PC-3 (cell line): ENCODE measurements around the gene DXO. TPM values are rescaled to one million over a fixed set of nuclear protein-coding genes. Genes with fewer than 3 reads are reported as not detected.

Source experiments
- ATAC-seq: fragments of 200-7000 bp; cut with Tn5 transposase; 2 replicates; pipeline ENCODE4 v1.9.1; 2020; ENCODE audit warnings: mild to moderate bottlenecking, moderate library complexity
- BruUV-seq: library from RNA; stranded (reverse); fragments of 400-500 nt; replicated peaks from 2 replicates; lab custom pipeline; 2021; lab: Mats Ljungman, UMichigan
- CTCF ChIA-PET: fragments of 300-600 bp; sonication (Branson Sonifier 250); formaldehyde crosslinking; loops from one replicate; lab custom pipeline; 2022; ENCODE audit warnings: antibody characterized with exemption; lab: Charles Lee
- POLR2A ChIA-PET: fragments of 300-600 bp; sonication (Branson Sonifier 250); formaldehyde crosslinking; loops from one replicate; lab custom pipeline; 2022; ENCODE audit warnings: antibody characterized with exemption; ENCODE audit not compliant: unreplicated experiment; lab: Charles Lee
- DNase-seq: peaks from one replicate; pipeline ENCODE4 v3.0.0-alpha.2; 2015
- H2AFZ ChIP-seq: fragments of 300-600 bp; sonication (generic); 2 replicates; pipeline ENCODE4 v1.6.0; 2016; ENCODE audit warnings: antibody characterized with exemption, low read length
- H3F3A ChIP-seq: fragments of 300-600 bp; sonication (generic); one replicate; pipeline ENCODE4 v1.6.0; 2017; ENCODE audit warnings: antibody characterized with exemption, low read length, control low read depth, mild to moderate bottlenecking; ENCODE audit not compliant: unreplicated experiment
- H3K27ac ChIP-seq: fragments of 300-600 bp; sonication (generic); 2 replicates; pipeline ENCODE4 v1.5.1; 2016; ENCODE audit warnings: mild to moderate bottlenecking, low read length
- H3K27me3 ChIP-seq: fragments of 300-600 bp; sonication (generic); 2 replicates; pipeline ENCODE4 v1.6.1; 2016; ENCODE audit warnings: low read length, mixed read lengths
- H3K36me3 ChIP-seq: fragments of 300-600 bp; sonication (generic); 2 replicates; pipeline ENCODE4 v1.6.1; 2016; ENCODE audit warnings: low read depth, mixed run types, low read length, mixed read lengths
- H3K4me1 ChIP-seq: fragments of 300-600 bp; sonication (generic); 2 replicates; pipeline ENCODE4 v1.5.1; 2016; ENCODE audit warnings: low read length; ENCODE audit not compliant: insufficient read depth
- H3K4me2 ChIP-seq: fragments of 300-600 bp; sonication (generic); 2 replicates; pipeline ENCODE4 v1.6.0; 2016; ENCODE audit warnings: low read length
- H3K4me3 ChIP-seq: fragments of 300-600 bp; sonication (generic); 2 replicates; pipeline ENCODE4 v1.5.1; 2016; ENCODE audit warnings: mild to moderate bottlenecking, low read length, mixed read lengths
- H3K79me2 ChIP-seq: fragments of 300-600 bp; sonication (generic); 2 replicates; pipeline ENCODE4 v1.6.1; 2017; ENCODE audit warnings: low read length, mixed read lengths
- H3K9ac ChIP-seq: fragments of 300-600 bp; sonication (generic); 2 replicates; pipeline ENCODE4 v1.6.0; 2016; ENCODE audit warnings: mild to moderate bottlenecking, low read length
- H3K9me2 ChIP-seq: fragments of 300-600 bp; sonication (generic); replicated peaks from 2 replicates; pipeline ENCODE4 v1.6.1; 2016; ENCODE audit warnings: mixed run types, low read length, mixed read lengths
- H3K9me3 ChIP-seq: fragments of 300-600 bp; sonication (generic); 2 replicates; pipeline ENCODE4 v1.6.1; 2016; ENCODE audit warnings: low read length, mixed read lengths
- H4K20me1 ChIP-seq: fragments of 300-600 bp; sonication (generic); 2 replicates; pipeline ENCODE4 v1.6.1; 2016; ENCODE audit warnings: low read length, mixed read lengths
- EZH2 ChIP-seq: fragments of 300-600 bp; sonication (generic); IDR thresholded peaks from one replicate; pipeline ENCODE4 v1.6.1; 2017; ENCODE audit warnings: antibody characterized with exemption, mild to moderate bottlenecking, low read length; ENCODE audit not compliant: unreplicated experiment
- EZH2phosphoT487 ChIP-seq: fragments of 300-600 bp; sonication (generic); IDR thresholded peaks from 2 replicates; pipeline ENCODE4 v1.6.1; 2018; ENCODE audit warnings: mild to moderate bottlenecking, antibody characterized with exemption, low read length, borderline replicate concordance
- intact Hi-C: fragments of 100-400 bp; cut with micrococcal nuclease; formaldehyde crosslinking; loops from 2 replicates; pipeline ENCODE4 v1.9.0; 2023
- total RNA-seq: library from RNA; depleted of rRNA; stranded (reverse); fragments of >200 nt; gene quantifications from 2 replicates; pipeline ENCODE4 v1.2.3, GENCODE V29; 2014
- TF ChIP-seq, protein P1 (sequence below): fragments of 300-600 bp; sonication (generic); conservative IDR thresholded peaks from 2 replicates; pipeline ENCODE4 v1.5.1; 2017; ENCODE audit warnings: antibody characterized with exemption, low read depth, mild to moderate bottlenecking, low read length

Gene DXO
- total RNA-seq, 1 experiment from 2014 or later = 27.1 TPM

GRCh38 chr6:31948753-31949413, 23.1 kb downstream of the DXO start:
- Histone ChIP-seq H3K4me3 (no peak overlapping the region), H3F3A (no peaks in the 10 kb centered on the region), H3K36me3 (peaks cover 21% of the 10 kb centered on the region), H3K9me2 (no peaks in the 10 kb centered on the region), H3K27ac (peak overlapping the region; percentile 4), H3K79me2 (no peaks in the 10 kb centered on the region), H3K27me3 (no peaks in the 10 kb centered on the region), H3K9me3 (no peaks in the 10 kb centered on the region), H3K4me1 (peaks cover 23% of the 10 kb centered on the region), H4K20me1 (no peaks in the 10 kb centered on the region), H3K9ac (no peak overlapping the region), H2AFZ (no peak overlapping the region), H3K4me2 (no peak overlapping the region)
- ATAC-seq (peak; percentile 11; the same call in 1 of the 2 replicates), DNase-seq (peak; percentile 49)
- ChIA-PET CTCF (no interaction called here), POLR2A (no interaction called here)
- intact Hi-C loops = no loop called here
- TSS peak; percentile 6 for BruUV-seq
- TF ChIP-seq EZH2 (no peak), EZH2phosphoT487 (no peak)
- TF ChIP-seq, protein P1, sequence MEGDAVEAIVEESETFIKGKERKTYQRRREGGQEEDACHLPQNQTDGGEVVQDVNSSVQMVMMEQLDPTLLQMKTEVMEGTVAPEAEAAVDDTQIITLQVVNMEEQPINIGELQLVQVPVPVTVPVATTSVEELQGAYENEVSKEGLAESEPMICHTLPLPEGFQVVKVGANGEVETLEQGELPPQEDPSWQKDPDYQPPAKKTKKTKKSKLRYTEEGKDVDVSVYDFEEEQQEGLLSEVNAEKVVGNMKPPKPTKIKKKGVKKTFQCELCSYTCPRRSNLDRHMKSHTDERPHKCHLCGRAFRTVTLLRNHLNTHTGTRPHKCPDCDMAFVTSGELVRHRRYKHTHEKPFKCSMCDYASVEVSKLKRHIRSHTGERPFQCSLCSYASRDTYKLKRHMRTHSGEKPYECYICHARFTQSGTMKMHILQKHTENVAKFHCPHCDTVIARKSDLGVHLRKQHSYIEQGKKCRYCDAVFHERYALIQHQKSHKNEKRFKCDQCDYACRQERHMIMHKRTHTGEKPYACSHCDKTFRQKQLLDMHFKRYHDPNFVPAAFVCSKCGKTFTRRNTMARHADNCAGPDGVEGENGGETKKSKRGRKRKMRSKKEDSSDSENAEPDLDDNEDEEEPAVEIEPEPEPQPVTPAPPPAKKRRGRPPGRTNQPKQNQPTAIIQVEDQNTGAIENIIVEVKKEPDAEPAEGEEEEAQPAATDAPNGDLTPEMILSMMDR = no peak

- peaks cover 23% of the 10 kb centered on the region for H3K4me1 ChIP-seq
- intact Hi-C loops = no loop called here
- H3K27ac ChIP-seq = no peak overlapping the region; the same call in 1 of the 2 replicates
- H3K27me3 ChIP-seq = no peaks in the 10 kb centered on the region
- ATAC-seq = no peak
- H3K4me3 ChIP-seq = no peak overlapping the region
- DNase-seq = no peak
- H4K20me1 ChIP-seq = no peaks in the 10 kb centered on the region
- ChIA-PET CTCF (no interaction called here), POLR2A (no interaction called here)
- no peak for TF ChIP-seq EZH2
- no peak for TF ChIP-seq EZH2phosphoT487
- TF ChIP-seq, protein P1 = no peak
- H3K9me2 ChIP-seq = no peaks in the 10 kb centered on the region
- H2AFZ ChIP-seq = no peak overlapping the region
- H3F3A ChIP-seq = no peaks in the 10 kb centered on the region
- no TSS peak for BruUV-seq
- H3K9ac ChIP-seq = no peak overlapping the region
- H3K9me3 ChIP-seq = no peaks in the 10 kb centered on the region
- no peaks in the 10 kb centered on the region for H3K79me2 ChIP-seq
- H3K4me2 ChIP-seq = no peak overlapping the region
- peaks cover 15% of the 10 kb centered on the region for H3K36me3 ChIP-seq
Observed at GRCh38 chr6:31948306-31948705, 23.6 kb downstream of the DXO start.

DNA sequence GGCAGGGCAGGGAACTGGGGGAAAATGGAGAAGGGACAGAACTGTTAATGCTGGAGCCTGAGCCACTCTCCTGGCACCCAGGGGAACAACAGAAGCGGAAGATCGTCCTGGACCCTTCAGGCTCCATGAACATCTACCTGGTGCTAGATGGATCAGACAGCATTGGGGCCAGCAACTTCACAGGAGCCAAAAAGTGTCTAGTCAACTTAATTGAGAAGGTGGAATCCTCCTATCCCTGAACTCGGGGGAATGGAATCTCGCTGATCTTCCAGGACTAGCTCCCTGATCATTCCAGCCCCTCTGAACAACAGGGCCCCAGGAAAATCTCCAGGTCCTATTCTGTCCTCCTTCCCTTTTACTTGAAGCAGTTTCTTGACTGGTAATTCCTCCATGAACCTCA, 24.1 kb downstream of the DXO start:
- Histone ChIP-seq H3K4me2 (no peak overlapping the region), H3K27me3 (no peaks in the 10 kb centered on the region), H3K79me2 (no peaks in the 10 kb centered on the region), H3F3A (no peaks in the 10 kb centered on the region), H4K20me1 (no peaks in the 10 kb centered on the region), H3K9me2 (no peaks in the 10 kb centered on the region), H2AFZ (no peak overlapping the region), H3K4me1 (peaks cover 23% of the 10 kb centered on the region), H3K36me3 (peaks cover 11% of the 10 kb centered on the region), H3K9me3 (no peaks in the 10 kb centered on the region), H3K27ac (no peak overlapping the region), H3K9ac (no peak overlapping the region), H3K4me3 (no peak overlapping the region)
- intact Hi-C loops = no loop called here
- DNase-seq (no peak), ATAC-seq (no peak)
- TF ChIP-seq EZH2 (no peak), EZH2phosphoT487 (no peak)
- TF ChIP-seq, protein P1 = no peak
- ChIA-PET POLR2A (interaction anchor here (0.6 kb wide), 1 partner anchor 50 kb away, joined by 3 read pairs; the partner anchor contains the start of gene EHMT2), CTCF (no interaction called here)
- BruUV-seq = no TSS peak
